Stimulated activated naive CD4-positive, alpha-beta T cell treated with Interleukin-2 at 50 U/mL for 16 hours (primary cell): ENCODE data around the gene NCKAP5.

ENCODE experiments used
- DNase-seq: peaks from one replicate; lab custom pipeline; 2025; lab: John Stamatoyannopoulos, UW

NCKAP5 gene

GRCh38 chr2:133568172-133568571 is at the start of gene NCKAP5:
NCKAP5 (minus strand) TSS chr2:133568463; CDS start chr2:133517526, 50,937 bp downstream.
- DNase-seq: no peak

- no peak for DNase-seq
Measured at GRCh38 chr2:133609664-133610063, 41.4 kb upstream of the NCKAP5 start.

DNA sequence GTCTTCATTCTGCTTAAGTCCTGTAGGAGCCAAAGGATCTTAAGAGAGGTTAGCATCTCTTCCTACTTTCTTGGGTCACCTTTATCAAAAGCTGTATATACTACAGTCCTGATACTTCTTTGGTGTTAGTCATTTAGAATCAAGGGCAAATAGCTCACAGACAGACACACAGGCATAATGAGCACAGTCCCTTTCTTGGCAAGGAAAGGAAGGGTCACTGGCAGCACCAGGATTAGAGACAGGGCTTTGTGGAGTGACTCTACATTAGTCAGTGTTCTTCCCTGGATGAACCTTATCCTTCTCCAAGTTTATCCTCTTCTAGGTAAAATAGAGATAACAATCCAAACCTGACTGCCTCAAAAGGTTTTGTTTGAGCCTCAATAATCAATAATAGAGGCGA is 40.0 kb upstream of the NCKAP5 start:
- DNase-seq: no peak

- no peak for DNase-seq
Measured at GRCh38 chr2:133607679-133608078, 39.4 kb upstream of the NCKAP5 start.

GRCh38 chr2:133606616-133607015 is 38.4 kb upstream of the NCKAP5 start:
- no peak for DNase-seq

DNA sequence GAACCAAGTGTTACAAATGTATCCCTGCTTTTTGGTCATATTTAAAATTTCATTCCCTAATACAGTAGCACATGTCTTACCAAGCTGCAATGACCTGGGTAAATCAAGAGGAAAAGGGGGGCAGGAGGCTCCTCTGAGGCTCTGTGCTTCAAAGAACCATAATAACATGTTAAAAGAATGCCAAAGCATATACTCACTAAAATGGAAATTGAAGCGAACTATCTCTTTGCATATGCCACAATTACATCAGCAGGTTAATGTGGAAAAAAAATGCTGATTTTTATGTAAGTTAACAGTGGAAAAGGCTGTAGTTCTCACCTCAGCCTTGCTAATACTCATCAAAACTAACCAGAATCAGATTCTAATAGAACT is 37.5 kb upstream of the NCKAP5 start:
- DNase-seq: no peak

GRCh38 chr2:133605011-133605765 is 36.9 kb upstream of the NCKAP5 start:
- no peak for DNase-seq

GRCh38 chr2:133603109-133603508 is 34.8 kb upstream of the NCKAP5 start:
- DNase-seq: no peak

DNA sequence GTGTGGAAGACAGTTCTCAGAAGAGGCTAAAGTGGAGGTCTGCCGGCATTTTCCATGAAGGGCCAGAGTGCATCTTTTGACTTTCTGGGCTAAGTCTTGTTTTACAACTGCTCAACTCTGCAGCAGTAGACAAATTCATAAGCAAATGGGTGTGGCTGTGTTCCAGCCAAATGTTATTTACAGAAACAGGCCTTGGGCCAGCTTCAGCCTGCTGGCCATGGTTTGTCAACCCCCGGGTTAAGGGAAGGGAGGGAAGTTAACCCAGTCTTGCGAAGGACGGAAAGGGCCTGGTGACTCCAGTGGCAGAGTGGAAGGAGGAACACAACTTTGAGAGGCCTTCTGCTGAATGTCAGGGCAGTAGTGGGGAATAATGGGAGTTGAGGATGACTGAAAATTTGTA is 34.3 kb upstream of the NCKAP5 start:
- DNase-seq: no peak

GRCh38 chr2:133600266-133600928 is 32.1 kb upstream of the NCKAP5 start:
- DNase-seq: no peak

DNA sequence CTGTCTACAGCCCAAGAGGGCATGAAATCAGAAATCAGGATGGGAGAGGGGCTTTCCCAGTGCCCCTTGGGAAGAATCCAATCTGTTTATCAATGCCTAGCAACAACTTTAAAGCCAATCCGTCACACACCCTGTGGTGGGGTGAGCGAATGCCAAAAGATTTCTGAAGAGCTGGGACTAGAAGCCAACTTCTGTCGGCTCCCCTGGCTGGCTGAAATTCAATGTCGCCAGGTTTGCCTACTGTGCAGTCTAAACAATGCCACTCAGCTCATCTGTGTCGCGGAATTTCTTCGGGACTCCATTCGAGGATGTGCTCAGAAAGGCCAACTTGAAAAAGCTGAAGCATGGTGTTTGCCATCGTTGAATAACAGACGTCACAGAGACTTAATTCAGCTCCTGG is 31.5 kb upstream of the NCKAP5 start:
- no peak for DNase-seq

- no peak for DNase-seq
Measured at GRCh38 chr2:133599211-133599803, 31.0 kb upstream of the NCKAP5 start.

DNA sequence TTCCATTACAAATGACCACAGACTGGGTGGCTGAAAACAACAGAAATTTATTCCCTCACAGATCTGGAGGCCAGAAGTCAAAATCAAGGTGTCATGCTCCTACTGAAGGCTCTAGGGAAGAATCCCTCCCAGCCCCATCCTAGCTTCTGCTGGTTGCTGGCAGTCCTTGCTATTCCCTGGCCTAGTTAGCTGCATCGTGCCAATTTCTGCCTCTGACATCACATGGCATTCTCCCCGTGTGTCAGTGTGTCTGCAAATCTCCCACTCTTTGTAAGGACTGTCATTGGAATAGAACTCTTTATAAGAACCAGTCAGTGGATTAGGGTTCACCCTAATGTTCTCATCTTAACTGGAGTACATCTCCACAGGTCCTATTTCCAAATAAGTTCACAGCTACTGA is 30.5 kb upstream of the NCKAP5 start:
- no peak for DNase-seq

GRCh38 chr2:133596701-133597393 is 28.6 kb upstream of the NCKAP5 start:
- DNase-seq: no peak

GRCh38 chr2:133591164-133591563 is 22.9 kb upstream of the NCKAP5 start:
- DNase-seq: no peak

DNA sequence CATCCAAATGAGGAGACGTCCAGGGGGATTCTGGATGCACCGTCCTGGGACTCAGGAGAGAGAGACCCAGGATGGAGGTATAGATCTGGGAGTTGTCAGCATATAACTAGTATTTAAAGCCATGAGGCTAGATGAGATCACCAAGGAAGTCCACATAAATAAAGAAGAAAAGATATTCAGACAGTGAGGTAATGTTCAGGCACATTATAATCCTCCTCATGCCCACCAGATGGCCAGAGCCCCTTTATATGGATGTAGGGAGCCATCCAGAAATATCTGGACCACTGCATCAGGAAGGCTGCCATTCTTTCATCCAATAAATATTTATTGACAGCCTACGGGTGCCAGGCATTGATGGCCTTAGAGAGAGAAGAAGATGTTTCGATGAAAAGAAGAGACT is 21.2 kb upstream of the NCKAP5 start:
- DNase-seq: no peak

DNA sequence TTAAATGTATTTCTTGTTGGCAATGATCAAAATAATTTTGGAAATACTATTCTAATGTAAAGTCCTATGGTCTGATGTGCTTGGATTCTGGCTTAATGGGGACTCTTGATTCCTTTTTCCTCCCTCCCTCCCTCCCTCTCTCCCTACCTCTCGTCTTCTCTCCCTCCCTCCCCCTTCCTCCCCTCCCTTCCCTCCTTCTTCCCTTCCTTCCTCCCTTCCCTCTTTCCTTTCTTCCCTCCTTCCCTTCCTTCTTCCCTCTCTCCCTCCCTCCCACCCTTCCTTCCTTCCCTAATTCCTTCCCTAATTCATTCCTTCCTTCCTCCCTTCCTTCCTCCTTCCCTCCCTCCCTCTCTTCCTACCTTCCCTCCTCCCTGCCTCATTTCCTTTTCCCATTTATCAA is 19.9 kb upstream of the NCKAP5 start:
- DNase-seq: no peak

DNA sequence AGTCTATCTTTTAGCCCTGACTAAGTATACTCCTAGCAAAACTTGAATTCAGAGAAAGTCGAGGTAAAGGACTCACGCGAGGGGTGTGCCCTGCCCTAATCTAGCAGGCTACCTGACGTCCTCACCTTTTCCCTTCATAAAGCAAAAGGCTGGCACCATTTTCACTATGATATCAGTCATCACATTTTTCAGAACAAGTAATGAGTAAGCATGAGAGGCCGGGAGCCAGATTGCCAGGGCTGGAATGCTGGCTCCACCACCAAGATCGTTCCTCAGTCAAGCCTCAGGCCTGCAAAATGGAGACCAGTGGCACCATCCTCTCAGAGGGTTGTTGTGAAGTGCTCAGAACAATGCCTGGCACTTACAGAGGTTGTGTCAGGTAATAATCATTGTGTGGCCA is 18.7 kb upstream of the NCKAP5 start:
- no peak for DNase-seq

DNA sequence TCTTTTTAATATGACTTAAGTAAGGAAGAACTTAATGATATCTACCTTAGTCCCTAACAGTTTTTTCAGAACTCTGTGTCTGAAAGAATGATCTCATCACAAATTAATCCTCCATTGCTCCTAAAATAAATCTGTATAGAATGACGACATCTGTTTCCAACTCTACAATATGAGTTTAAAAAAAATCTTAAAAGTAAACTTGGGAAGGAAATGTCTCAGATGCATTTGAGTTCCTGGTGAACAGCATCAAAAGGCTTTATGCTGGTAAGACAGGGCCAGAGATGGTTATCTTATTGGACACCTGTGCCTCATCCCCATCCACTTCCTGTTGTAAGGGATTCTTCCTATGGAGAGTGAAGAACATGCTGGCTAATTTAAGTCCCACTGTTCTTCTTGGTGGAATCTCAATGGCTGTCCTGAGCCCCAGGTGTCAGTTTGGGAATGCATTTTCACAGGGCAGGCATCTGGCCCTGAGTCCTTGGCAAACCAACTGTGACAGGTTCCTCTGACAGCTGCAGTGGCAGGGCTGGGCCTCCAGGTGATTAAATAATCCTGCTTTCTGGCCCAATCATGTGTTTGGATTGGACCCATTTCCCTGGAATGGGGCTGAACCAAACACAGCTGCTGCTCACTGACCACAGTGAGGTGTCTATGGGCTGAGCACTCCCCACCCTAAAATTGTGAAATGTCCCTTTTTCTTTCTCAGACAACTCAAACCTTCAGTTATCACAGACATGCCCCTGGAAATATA is 12.9 kb upstream of the NCKAP5 start:
- DNase-seq: no peak

DNA sequence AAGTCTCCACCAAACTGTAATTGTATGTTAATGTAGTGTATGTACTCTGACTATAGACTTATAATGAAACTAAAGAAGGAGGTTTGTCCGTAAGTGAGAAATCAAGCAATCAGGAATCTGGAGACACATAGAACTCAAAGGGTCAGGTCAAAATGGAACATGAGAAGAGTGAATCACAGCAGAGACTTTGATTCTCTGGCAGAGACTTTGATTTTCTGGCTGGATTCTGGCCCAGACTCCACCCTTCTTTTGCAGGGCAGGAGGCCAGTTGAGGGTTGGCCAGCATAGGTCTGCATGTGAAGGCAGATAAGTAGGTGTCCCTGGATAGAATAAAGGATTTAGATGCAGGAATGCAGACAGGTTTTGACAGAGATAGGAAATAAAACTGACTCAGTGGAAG is 11.0 kb upstream of the NCKAP5 start:
- DNase-seq: no peak

GRCh38 chr2:133576714-133577113 is 8.5 kb upstream of the NCKAP5 start:
- no peak for DNase-seq

GRCh38 chr2:133574620-133575019 is 6.4 kb upstream of the NCKAP5 start:
- DNase-seq: no peak
